Peyer's patch (tissue), 4 donors: Measurements from ENCODE around the gene TIMM22.

Experiments
- POLR2A ChIP-seq, 2 donors: fragments of 450-650 bp; IDR thresholded peaks; one replicate each; pipeline ENCODE4 v1.5.1; 2017; ENCODE audit warnings: antibody characterized with exemption in 2 of 2, mild to moderate bottlenecking in 2 of 2, moderate library complexity in 2 of 2
- TF ChIP-seq, protein P1 (sequence below), 6 experiments: fragments of 450-650 bp in 4 of 6; fragments of 200-600 bp in 2 of 6; sonication (generic) in 1 of 6; IDR thresholded peaks; one replicate each; pipeline ENCODE4 v1.5.1; 2017 to 2019; ENCODE audit warnings: antibody characterized with exemption in 6 of 6, mild to moderate bottlenecking in 3 of 6, moderate library complexity in 1 of 6

DNA sequence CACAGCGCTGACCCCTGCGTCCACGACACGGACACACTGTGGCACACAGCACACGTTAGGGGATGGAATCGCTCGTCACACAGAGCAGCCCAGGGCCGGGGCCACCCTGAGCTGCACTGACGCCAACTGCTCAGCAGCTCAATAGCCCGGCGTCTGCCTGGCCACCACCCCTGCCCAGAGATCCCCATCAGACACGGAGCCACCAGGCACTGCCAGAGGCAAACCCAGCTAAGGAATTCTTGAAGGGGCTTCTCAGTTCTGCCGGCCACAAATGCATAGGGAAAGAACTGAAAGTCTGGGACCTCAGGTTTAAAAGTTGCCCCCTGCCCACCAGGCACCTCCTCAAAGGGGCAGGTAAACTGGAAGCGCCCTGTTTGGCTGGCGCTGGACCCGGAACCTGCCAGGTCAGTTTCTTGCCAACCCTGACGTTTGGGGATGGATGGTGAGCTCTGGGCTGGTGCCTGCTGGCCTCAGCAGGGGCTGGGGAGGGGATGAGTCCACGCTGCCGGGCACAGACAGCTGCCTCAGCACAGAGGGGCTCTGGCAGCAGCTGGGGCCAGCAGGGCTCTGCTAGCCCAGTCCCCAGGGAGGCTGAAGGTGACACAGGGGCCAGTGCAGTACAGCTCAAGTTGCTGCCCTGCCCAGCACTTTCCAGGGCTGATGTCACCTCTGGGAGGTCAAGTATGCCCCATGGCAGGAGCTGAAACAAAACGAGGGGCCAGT lies 33.2 kb downstream of the TIMM22 start:
- TF ChIP-seq, protein P1, sequence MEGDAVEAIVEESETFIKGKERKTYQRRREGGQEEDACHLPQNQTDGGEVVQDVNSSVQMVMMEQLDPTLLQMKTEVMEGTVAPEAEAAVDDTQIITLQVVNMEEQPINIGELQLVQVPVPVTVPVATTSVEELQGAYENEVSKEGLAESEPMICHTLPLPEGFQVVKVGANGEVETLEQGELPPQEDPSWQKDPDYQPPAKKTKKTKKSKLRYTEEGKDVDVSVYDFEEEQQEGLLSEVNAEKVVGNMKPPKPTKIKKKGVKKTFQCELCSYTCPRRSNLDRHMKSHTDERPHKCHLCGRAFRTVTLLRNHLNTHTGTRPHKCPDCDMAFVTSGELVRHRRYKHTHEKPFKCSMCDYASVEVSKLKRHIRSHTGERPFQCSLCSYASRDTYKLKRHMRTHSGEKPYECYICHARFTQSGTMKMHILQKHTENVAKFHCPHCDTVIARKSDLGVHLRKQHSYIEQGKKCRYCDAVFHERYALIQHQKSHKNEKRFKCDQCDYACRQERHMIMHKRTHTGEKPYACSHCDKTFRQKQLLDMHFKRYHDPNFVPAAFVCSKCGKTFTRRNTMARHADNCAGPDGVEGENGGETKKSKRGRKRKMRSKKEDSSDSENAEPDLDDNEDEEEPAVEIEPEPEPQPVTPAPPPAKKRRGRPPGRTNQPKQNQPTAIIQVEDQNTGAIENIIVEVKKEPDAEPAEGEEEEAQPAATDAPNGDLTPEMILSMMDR (IDR thresholded peaks at IDR 0.05), result no peak
- TF ChIP-seq POLR2A (IDR thresholded peaks at IDR 0.05), result no peak
